Stomach smooth muscle (tissue), 2 donors: ENCODE results near the gene GADD45A.

Experiments
- H3K27ac ChIP-seq: one replicate; pipeline ENCODE4 v1.7.0; 2013; ENCODE audit warnings: mild to moderate bottlenecking, low read length, inconsistent platforms
- H3K27me3 ChIP-seq, 2 donors: one replicate each; pipeline ENCODE4 v1.7.0; 2013; ENCODE audit warnings: low read length in 2 of 2; ENCODE audit not compliant: insufficient read depth in 2 of 2, control insufficient read depth in 1 of 2
- H3K36me3 ChIP-seq, 2 donors: one replicate each; pipeline ENCODE4 v1.7.0; 2013; ENCODE audit warnings: low read length in 2 of 2; ENCODE audit not compliant: control insufficient read depth in 2 of 2, insufficient read depth in 2 of 2
- H3K4me1 ChIP-seq: one replicate; pipeline ENCODE4 v1.7.0; 2013; ENCODE audit warnings: low read length; ENCODE audit not compliant: control insufficient read depth, insufficient read depth
- H3K4me3 ChIP-seq, 2 donors: one replicate each; pipeline ENCODE4 v1.7.0; 2013; ENCODE audit warnings: low read length in 2 of 2
- H3K9ac ChIP-seq, 2 donors: one replicate each; pipeline ENCODE4 v1.7.0; 2013; ENCODE audit warnings: low read length in 2 of 2, mild to moderate bottlenecking in 1 of 2
- H3K9me3 ChIP-seq, 2 donors: one replicate each; pipeline ENCODE4 v1.7.0; 2013; ENCODE audit warnings: low read length in 2 of 2; ENCODE audit not compliant: control insufficient read depth in 2 of 2
- donor health status: healthy.
- donor health status: Pancreatic carcinoma.

The GADD45A gene

DNA sequence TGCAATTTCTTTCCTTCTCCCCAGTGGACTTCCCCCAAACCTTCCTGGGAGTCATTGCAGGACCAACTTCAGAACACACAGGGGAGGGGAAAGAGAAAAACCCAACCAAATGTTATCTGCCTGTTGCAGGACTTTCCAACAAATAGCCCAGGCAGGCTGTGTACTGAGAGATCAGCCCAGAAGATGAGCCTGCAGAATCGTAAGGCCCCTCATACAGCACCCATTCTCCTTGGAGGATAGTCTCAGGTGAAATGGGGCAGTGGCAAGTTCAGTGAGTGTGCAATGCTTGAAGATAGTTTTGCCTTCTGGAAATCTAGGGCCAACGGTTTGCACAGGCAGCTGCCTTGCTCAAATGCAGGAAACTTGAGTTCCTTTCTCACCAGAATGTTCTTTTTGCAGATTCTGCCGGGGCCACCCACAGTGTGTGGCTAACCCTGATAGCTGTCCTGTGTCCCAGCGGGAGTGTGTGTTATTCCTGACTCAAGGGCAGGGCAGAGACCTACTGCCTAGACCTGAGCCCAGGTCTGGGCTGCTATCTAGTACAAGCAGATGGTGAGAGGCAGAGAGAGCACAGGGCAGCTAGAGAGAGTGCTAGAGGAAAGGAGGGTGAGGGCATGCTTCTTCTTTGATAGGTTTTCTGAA is 48.8 kb downstream of the GADD45A start:
- Histone ChIP-seq H3K27me3 (no peaks in the 10 kb centered on the region), H3K36me3 (no peaks in the 10 kb centered on the region), H3K4me1 (peaks cover 27% of the 10 kb centered on the region), H3K27ac (no peak overlapping the region), H3K4me3 (no peak overlapping the region), H3K9ac (no peak overlapping the region), H3K9me3 (no peaks in the 10 kb centered on the region)

DNA sequence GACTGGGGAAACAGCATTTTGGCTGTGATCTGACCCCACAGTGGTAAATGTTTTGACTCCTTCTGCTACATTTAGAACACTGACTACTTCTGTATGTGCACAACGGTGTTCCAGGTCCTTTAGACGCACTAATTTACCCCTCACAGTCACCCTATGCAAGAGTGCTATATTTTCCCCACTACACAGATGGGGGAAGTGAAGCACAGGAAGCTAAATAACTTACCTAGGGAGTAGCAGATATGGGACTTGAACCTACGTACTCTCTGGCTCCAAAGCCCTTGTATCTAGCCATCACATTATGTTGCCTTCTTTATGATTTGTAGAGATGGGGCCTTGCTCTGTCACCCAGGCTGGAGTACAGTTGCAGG is 49.3 kb downstream of the GADD45A start:
- H3K4me3 ChIP-seq: no peak overlapping the region
- H3K9ac ChIP-seq: no peak overlapping the region
- H3K9me3 ChIP-seq: no peaks in the 10 kb centered on the region
- H3K27ac ChIP-seq: no peak overlapping the region
- H3K4me1 ChIP-seq: peaks cover 27% of the 10 kb centered on the region
- no peaks in the 10 kb centered on the region for H3K36me3 ChIP-seq
- H3K27me3 ChIP-seq: no peaks in the 10 kb centered on the region

DNA sequence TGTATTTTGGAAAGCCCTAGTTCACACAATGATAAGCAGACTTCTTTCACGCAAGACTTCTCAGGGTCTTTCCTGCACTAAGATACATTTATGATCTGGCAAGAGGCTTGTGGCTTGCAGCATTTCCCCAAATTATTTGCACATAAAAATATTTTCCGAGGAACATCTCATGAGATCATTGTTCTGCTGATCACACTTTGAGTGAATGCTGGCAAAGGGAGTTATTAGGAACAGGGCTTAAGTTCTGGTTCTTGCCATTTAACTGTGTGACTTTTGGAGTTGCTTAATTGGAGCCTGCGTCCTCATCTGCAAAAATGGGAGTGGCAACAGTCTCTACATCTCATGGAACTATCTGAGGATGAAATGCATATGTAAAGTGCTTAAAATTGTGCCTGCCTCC is 50.2 kb downstream of the GADD45A start:
- Histone ChIP-seq H3K9ac (no peak overlapping the region), H3K27ac (no peak overlapping the region), H3K4me1 (peaks cover 27% of the 10 kb centered on the region), H3K27me3 (no peaks in the 10 kb centered on the region), H3K9me3 (no peaks in the 10 kb centered on the region), H3K4me3 (no peak overlapping the region), H3K36me3 (no peaks in the 10 kb centered on the region)

DNA sequence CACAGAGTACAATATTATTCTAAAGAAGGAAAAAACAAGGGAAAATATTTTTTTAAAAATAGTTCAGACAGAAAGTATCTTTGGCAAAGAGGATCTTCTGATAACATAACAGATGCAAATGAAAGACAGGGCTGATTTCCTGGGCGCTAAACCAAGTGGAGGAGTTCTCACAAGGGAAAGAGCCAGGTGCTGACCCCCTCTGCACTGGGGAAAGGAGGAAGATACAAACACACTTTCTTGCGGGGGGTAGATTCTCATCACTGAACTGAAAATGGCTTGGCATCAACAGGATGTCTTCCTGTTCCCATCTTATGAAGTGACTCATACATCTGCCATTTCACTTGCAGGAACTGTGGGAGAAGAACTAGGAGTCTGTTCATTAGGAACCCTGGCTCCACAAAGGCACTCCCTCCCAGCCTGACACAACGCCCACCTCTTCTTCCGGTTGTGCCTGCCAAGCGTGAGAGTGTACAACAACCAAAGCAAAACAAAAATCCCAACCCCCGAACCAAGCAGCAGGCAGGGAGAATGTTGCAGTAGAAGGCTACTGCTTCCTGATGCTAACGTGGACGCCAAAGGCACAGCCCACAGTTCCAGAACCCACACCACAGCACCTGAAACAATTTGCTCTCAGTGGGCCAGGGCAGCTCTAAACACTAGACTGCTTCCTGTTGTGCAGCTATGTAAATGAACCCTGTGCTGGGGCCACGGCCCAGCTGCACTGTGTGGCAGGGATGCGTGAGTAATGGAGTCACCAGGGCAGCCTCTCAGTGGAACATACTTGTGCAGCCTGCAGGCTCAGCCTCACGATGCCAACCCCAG is 51.0 kb downstream of the GADD45A start:
- no peaks in the 10 kb centered on the region for H3K36me3 ChIP-seq
- no peaks in the 10 kb centered on the region for H3K27me3 ChIP-seq
- peak overlapping the region; percentile 9 to 55 for H3K4me3 ChIP-seq
- no peaks in the 10 kb centered on the region for H3K9me3 ChIP-seq
- H3K27ac ChIP-seq: peak overlapping the region; percentile 46
- H3K4me1 ChIP-seq: peaks cover 28% of the 10 kb centered on the region
- H3K9ac ChIP-seq: peak overlapping the region in 1 of 2 donors; percentile 5

DNA sequence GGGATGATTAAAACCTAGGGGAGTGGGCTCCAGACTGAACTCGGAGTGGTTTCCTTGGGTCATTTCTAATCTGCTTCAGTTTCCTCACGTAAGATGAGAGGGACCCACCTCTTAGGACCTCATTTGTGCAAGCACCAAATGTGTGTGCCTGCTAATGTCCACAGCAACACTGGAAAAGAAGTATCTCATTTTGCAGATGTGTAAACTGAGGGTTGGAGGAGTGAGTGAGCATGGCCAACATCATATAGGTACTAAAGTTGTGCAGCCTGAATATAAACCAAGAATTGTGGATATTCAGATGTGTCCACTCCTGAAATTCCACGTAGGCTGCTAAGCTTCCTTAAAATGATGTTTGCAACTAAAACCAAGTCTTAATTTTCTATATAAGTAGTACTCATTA is 51.7 kb downstream of the GADD45A start:
- no peaks in the 10 kb centered on the region for H3K9me3 ChIP-seq
- no peak overlapping the region for H3K4me3 ChIP-seq
- no peak overlapping the region for H3K9ac ChIP-seq
- no peaks in the 10 kb centered on the region for H3K36me3 ChIP-seq
- no peaks in the 10 kb centered on the region for H3K27me3 ChIP-seq
- H3K4me1 ChIP-seq: peaks cover 32% of the 10 kb centered on the region
- peak overlapping the region; percentile 46 for H3K27ac ChIP-seq

DNA sequence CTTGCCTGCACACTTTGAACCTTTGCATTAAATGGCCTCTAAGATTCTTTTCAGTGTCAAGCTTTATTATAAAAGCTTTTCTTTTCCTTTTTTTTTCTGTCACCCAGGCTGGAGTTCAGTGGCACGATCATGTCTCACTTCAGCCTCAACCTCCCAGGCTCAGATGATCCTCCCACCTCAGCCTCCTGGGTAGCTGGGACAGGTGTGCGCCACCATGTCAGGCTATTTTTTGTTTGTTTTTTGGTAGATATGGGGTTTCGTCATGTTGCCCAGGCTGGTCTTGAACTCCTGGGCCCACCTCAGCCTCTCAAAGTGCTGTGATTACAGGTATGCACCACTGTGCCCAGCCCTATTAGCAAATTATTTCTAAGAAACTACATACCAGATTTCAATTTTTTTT is 52.9 kb downstream of the GADD45A start:
- Histone ChIP-seq H3K4me3 (no peak overlapping the region), H3K27me3 (no peaks in the 10 kb centered on the region), H3K27ac (no peak overlapping the region), H3K36me3 (no peaks in the 10 kb centered on the region), H3K9ac (no peak overlapping the region), H3K4me1 (peaks cover 27% of the 10 kb centered on the region), H3K9me3 (no peaks in the 10 kb centered on the region)
